GM18951 (cell line): ENCODE data around the gene CPA1.
"Not testable (repeated sequence)": the region's sequence is repeated elsewhere in the genome, so short reads cannot be mapped to it uniquely, and the experiment has no call there.

ENCODE experiments used
- POLR2A ChIP-seq: IDR thresholded peaks from 4 replicates; pipeline ENCODE4 v1.6.1; 2011; ENCODE audit warnings: mild to moderate bottlenecking; ENCODE audit not compliant: insufficient read length, insufficient read depth; ENCODE audit errors: extremely low read depth
- in situ Hi-C: fragments of 300-500 bp; cut with MboI; formaldehyde crosslinking; loops from one replicate; pipeline ENCODE4 v1.12.0; 2022; ENCODE audit warnings: low sequenced_read_pairs, mixed read lengths, inconsistent platforms; ENCODE audit not compliant: unreplicated experiment

CPA1 gene

DNA sequence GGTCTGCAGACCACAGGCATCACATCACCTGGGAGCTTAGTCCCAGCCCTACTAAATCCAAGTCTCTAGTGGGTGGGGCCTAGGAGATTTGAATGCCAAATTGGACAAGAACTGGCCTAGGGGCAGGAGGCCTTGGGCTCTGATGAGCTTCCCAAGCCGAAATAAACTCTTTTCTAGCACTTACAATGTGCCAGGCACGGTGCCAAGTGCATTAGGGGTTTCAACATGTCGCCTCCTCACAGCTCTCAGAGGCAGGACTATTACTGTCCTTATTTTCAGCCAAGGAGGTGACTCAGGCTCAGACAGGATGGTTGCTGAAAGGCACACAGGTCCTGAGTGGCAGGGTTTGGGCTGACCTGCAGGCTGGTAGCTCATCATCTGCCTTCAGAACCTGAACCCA, 9.2 kb upstream of the CPA1 start:
- no peak for TF ChIP-seq POLR2A
- in situ Hi-C loops, result no loop called here

DNA sequence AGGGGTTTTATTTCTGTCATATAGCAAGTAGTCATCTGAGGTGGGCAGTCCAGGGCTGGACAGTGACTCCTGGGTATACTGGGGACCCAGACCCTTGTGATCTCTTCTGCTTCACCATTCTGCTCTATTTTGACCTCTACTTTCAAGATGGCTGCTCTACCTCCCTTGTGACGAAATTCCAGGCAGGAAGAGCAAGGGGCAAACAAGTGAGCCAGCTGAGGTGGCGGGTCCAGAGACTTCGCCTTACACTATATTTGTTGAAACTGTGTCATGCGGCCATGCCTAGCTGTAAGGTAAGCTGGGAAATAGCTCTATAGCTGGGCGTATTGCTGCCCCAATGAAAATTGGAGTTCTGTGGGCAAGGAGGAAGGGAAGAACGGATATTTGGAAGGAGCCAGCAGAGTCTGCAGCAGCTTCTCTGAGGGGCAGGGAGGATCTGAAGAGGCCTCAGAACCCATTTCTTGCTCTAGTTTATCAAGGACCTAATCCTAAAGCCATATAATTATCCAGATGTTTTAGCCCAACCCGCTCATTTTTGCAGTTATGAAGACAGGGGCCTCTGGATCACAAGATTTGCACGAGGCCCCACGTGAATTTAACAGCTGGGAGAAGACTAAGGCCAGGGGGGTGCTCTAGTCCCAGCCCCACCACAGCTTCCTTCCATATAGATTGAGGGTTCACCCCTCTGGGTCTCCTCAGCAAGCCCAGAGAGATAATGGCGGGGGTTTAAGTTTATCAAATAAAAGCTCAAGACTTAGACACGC, 7.7 kb upstream of the CPA1 start:
- in situ Hi-C loops, result no loop called here
- no peak for TF ChIP-seq POLR2A

DNA sequence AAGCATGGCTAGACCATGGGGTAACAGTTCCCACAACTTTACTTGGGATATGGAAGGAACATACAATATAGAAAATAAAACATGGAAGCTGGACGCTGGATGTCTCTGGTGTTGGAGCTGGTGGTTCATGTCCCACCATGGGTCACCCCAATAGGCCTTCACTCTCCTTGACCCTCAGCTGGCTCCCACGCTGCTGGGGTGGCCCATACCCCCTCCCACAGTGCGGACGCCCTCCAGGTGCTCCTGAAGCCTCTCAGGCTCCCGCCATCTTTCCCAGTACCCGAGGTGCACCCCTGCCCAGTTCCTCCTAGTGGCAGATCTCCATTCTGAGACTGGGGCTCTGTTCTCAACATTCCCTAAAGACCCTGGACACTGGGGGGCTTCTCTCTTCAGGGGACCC, 5.8 kb upstream of the CPA1 start:
- no peak for TF ChIP-seq POLR2A
- in situ Hi-C loops, result no loop called here

DNA sequence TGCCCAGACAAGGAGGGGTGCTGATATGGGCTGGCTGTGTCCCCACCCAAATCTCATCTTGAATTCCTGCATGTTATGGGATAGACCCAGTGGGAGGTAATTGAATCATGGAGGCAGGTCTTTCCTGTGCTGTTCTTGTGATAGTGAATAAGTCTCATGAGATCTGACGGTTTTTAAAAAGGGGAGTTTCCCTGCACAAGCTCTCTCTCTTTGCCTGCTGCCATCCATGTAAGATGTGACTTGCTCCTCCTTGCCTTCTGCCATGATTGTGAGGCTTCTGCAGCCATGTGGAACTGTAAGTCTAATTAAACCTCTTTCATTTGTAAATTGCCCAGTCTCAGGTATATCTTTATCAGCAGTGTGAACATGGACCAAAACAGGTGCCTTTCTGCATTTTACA, 3.8 kb upstream of the CPA1 start:
- in situ Hi-C loops, result not testable (repeated sequence)

DNA sequence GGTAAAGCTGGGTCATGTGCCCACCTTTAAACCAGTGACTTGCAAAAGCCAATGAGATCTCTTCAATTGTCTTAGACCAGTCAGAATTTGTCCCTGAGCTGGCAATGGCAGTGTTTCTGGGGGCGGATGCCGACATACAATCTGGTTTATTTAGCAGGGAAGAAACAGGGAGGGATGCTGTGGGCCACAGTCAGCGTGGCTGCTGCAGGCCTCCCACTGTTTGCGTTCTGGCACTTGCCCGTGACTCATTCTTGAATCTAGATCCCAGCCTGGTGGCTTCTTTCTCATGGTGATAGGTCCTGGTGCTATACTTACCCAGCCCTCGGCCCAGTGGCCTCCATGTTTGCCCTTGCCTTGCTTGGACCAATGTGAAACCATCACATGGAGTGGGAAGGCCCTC, 3.1 kb upstream of the CPA1 start:
- in situ Hi-C loops, result no loop called here
- no peak for TF ChIP-seq POLR2A

DNA sequence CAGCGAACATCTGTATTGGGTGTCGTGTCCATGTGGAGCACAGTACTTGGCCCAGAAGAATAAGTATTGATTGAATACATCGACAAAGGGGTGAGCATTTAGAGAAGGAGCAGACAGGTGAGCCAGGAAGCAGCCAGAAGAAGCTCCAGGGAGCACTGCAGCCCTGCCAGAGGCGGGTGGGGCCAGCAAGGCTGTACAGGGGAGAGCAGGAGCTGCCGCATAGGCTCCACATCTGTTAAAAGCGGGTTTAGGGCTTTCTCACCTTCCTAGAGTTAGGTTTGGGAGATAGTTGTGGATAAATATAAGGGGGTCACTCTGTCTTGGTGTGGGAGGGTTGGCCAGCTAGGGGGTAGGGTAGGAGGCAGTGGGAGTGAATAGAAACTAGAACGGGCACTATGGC, 1.3 kb upstream of the CPA1 start:
- TF ChIP-seq POLR2A, result no peak
- in situ Hi-C loops, result no loop called here

DNA sequence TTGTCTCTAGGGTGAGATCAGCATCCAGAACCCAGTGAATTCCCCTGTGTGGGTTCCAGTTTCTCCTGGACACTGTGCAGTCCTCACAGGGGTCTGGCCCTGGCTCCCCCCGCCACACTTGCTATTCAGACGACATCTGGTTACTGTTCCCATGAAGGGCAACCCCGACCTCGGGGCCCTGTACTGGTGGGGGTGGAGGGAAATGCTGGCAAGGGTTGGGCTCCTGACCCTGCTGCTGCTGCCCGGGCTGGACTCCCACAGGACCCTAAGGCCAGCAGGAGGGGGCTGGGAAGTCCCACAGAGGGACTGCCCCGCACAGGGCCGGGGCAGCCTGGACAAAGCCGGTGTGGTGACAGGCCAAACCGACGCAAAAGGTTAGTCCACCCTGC, 768 bp upstream of the CPA1 start:
- in situ Hi-C loops, result no loop called here
- no peak for TF ChIP-seq POLR2A

DNA sequence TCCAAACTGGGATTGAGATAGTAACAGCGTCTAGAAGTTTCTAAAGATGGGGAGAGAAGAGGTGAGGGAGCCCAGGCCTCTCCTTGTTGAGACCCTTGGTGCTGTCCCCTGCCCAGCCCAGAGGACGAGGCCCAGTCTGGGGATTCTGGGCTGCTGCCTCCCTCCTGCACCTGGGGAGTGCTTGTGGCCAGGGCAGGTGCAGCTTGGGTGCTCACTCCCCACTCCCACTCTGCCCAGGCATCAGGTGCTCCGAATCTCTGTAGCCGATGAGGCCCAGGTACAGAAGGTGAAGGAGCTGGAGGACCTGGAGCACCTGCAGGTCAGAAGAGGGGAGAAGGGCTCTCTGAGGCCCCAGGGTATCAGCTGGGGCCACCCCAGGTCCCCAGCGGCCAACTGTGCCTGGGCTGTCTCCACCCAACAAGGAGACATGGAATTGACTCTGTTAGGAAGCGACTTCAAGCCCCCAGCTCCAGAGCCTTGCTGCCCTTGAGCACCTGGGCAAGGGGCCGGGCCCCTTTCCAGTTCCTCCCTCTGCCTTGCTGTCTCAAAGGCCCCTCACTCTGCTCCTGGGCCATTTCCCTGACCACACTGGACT, 664 bp downstream of the CPA1 start:
- TF ChIP-seq POLR2A, result no peak
- in situ Hi-C loops, result no loop called here

DNA sequence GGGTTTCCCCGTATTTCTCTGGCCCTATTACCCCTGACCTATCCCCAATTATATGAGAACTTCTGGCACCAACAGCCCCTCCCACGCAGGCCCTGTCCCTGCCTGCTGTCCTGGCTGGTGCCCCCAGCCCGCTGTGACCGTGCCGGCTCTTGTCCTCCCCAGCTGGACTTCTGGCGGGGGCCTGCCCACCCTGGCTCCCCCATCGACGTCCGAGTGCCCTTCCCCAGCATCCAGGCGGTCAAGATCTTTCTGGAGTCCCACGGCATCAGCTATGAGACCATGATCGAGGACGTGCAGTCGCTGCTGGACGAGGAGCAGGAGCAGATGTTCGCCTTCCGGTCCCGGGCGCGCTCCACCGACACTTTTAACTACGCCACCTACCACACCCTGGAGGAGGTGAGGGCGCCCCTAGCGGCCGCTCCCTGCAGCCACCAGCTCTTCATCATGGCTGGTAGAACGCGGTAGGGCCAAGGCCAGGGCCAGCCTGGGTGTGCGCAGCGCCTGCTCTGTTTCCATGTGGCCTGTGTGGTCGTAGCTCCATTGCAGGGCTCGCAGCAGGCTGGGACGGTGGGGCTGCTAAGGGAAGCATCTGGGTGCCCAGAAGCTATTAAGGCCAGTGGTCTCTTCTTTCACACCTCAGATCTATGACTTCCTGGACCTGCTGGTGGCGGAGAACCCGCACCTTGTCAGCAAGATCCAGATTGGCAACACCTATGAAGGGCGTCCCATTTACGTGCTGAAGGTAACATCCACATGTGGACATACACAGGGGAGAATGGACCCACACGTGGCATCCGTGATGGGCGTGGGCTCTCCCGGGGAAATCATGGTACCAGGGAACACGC, 1.4 kb downstream of the CPA1 start:
- no peak for TF ChIP-seq POLR2A
- in situ Hi-C loops, result no loop called here

DNA sequence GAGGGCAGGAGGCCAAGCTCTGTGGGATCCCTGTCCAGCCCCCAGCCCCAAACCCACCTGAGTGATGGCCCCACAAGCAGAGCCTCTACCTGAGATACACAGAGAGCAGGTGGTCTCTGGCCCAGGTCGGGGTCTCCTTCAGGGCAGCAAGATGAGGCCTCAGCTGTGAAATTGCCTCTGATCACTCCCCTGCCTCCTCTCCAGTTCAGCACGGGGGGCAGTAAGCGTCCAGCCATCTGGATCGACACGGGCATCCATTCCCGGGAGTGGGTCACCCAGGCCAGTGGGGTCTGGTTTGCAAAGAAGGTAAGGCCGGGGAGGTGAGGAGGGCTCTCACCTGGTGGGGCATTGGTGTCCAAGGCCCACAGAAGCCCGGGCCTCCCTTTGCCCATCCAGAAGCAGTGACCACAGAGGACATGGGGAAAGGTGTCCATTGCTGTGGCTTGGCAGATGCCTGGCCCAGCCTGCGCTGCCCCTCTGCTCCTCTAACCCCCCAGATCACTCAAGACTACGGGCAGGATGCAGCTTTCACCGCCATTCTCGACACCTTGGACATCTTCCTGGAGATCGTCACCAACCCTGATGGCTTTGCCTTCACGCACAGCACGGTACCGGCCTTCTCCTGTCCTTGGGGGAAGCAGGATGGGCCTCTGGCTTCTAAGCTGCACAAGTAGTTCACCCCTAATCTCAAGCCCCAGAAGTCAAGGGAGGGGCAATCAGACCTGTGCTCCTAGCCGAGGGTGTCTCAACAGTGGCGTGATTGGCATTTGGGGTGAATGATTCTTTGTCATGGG, 3.1 kb downstream of the CPA1 start:
- TF ChIP-seq POLR2A, result no peak
- in situ Hi-C loops, result no loop called here

DNA sequence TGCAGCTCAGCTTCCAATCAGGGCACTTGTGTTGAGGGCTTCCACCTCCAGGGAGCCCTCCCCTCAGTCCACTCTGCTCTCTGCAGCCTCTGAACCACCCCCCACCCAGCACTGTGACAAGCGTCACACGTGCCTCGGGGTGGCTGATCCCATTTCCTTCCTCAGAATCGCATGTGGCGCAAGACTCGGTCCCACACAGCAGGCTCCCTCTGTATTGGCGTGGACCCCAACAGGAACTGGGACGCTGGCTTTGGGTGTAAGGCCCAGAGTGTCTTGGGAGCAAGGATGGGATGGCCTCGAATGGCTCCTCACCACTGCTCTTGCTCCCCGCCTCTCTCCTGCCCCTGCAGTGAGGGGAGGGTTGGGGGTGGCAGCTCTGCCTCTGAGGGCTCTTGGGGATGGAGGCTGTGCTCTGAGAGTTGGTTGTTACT, 4.1 kb downstream of the CPA1 start:
- in situ Hi-C loops, result no loop called here
- TF ChIP-seq POLR2A, result no peak

DNA sequence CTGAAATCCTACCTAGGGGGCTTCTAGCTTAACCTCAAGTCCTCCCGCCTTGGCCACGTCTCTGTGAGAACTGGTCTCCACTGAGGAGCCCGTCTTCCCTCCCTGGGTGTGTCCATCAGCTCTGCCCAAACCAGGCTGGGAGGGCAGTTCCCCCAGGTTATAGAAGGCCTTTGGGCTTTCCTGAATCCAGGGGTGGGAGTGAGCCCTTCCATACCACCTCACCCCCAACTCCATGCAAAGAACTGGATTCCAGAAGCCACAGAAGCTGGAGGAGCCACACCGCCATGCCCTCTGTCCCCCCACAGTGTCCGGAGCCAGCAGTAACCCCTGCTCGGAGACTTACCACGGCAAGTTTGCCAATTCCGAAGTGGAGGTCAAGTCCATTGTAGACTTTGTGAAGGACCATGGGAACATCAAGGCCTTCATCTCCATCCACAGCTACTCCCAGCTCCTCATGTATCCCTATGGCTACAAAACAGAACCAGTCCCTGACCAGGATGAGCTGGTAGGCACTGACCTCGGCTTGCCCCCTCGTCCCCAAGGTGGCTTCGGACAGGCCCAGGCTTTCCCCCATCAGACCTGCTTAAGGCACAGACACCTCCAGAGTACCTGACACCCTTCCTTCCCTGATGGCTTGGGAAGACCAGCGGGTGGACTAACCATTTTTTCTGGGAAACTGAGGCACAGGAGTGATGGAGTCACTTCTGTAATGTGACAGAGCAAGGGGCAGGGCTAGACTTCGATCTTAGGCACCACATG, 4.7 kb downstream of the CPA1 start:
- no peak for TF ChIP-seq POLR2A
- in situ Hi-C loops, result no loop called here
